SK-N-SH (cell line): Measurements from ENCODE around the gene C1orf232. TPM values are rescaled to one million over a fixed set of nuclear protein-coding genes. Genes with fewer than 3 reads are reported as not detected.

ENCODE experiments used
- CTCF ChIA-PET: fragments of 300-600, 350-600 bp; formaldehyde crosslinking; extraction: SDS; loops from one replicate; lab custom pipeline; 2021; lab: Yijun Ruan, JAX
- POLR2A ChIA-PET: fragments of 350-600 bp; sonication (Branson Sonifier 250); formaldehyde crosslinking; extraction: SDS; loops from one replicate; lab custom pipeline; 2020; ENCODE audit warnings: antibody characterized with exemption, inconsistent platforms; lab: Yijun Ruan, JAX
- DNase-seq: peaks from one replicate; pipeline ENCODE4 v3.0.0; 2012
- H2AFZ ChIP-seq: fragments of 200-600 bp; sonication (generic); 2 replicates; pipeline ENCODE4 v1.8.1; 2016; ENCODE audit warnings: antibody characterized with exemption, mild to moderate bottlenecking, low read depth
- H3F3A ChIP-seq: fragments of 200-600 bp; sonication (generic); replicated peaks from 2 replicates; pipeline ENCODE3; 2016; ENCODE audit warnings: antibody characterized with exemption, mild to moderate bottlenecking; ENCODE audit not compliant: insufficient read depth
- H3K27ac ChIP-seq, 2 experiments: fragments of 200-500 bp in 1 of 2; fragments of 200-600 bp in 1 of 2; sonication (Bioruptor generic) in 1 of 2; sonication (generic), shearing (Covaris generic) in 1 of 2; 2 replicates each; pipeline versions ENCODE4 v1.5.1 to v1.6.1; 2014 to 2016; ENCODE audit warnings: low read depth in 2 of 2, inconsistent platforms in 1 of 2, low read length in 1 of 2, mild to moderate bottlenecking in 1 of 2, mixed read lengths in 1 of 2
- H3K27me3 ChIP-seq: fragments of 200-600 bp; sonication (generic), shearing (Covaris generic); 2 replicates; pipeline ENCODE4 v1.6.1; 2016; ENCODE audit warnings: mixed run types; ENCODE audit not compliant: insufficient read depth
- H3K36me3 ChIP-seq, 2 experiments: fragments of 200-500 bp in 1 of 2; fragments of 200-600 bp in 1 of 2; sonication (Bioruptor generic) in 1 of 2; sonication (generic) in 1 of 2; replicated peaks in 1 of 2; 2 replicates each; pipeline versions ENCODE3 to v1.5.1; 2014 to 2016; ENCODE audit warnings: low read length in 1 of 2, mild to moderate bottlenecking in 1 of 2; ENCODE audit not compliant: insufficient read depth in 2 of 2, control insufficient read depth in 1 of 2
- H3K4me1 ChIP-seq, 2 experiments: fragments of 200-500 bp in 1 of 2; fragments of 200-600 bp in 1 of 2; sonication (Bioruptor generic) in 1 of 2; sonication (generic), shearing (Covaris generic) in 1 of 2; 2 replicates each; pipeline versions ENCODE4 v1.5.1 to v1.6.1; 2014 to 2016; ENCODE audit warnings: low read depth in 1 of 2, low read length in 1 of 2, mixed run types in 1 of 2; ENCODE audit not compliant: insufficient read depth in 2 of 2, control insufficient read depth in 1 of 2
- H3K4me2 ChIP-seq: fragments of 200-600 bp; sonication (generic), shearing (Covaris generic); 2 replicates; pipeline ENCODE4 v1.6.1; 2017; ENCODE audit warnings: mixed run types
- H3K4me3 ChIP-seq, 2 experiments: fragments of 200-500 bp in 1 of 2; fragments of 200-600 bp in 1 of 2; sonication (Bioruptor generic) in 1 of 2; sonication (generic), shearing (Covaris generic) in 1 of 2; 2 replicates each; pipeline versions ENCODE4 v1.5.1 to v1.8.1; 2014 to 2016; ENCODE audit warnings: low read depth in 2 of 2, inconsistent platforms in 1 of 2, low read length in 1 of 2, mild to moderate bottlenecking in 1 of 2, mixed read lengths in 1 of 2, moderate library complexity in 1 of 2
- H3K79me2 ChIP-seq: fragments of 200-600 bp; sonication (generic); 2 replicates; pipeline ENCODE4 v1.8.1; 2017; ENCODE audit warnings: mild to moderate bottlenecking; ENCODE audit not compliant: insufficient read depth
- H3K9ac ChIP-seq: fragments of 200-600 bp; sonication (generic); 2 replicates; pipeline ENCODE4 v1.6.1; 2017; ENCODE audit warnings: mixed run types
- H3K9me2 ChIP-seq: fragments of 200-600 bp; sonication (generic); 2 replicates; pipeline ENCODE4 v1.6.1; 2017; ENCODE audit warnings: mixed run types
- H3K9me3 ChIP-seq: fragments of 200-600 bp; sonication (generic); 2 replicates; pipeline ENCODE4 v1.6.1; 2017; ENCODE audit warnings: mixed run types, mild to moderate bottlenecking, moderate library complexity
- H4K20me1 ChIP-seq: fragments of 200-600 bp; sonication (generic); 2 replicates; pipeline ENCODE4 v1.6.1; 2017; ENCODE audit warnings: mild to moderate bottlenecking, mixed run types; ENCODE audit not compliant: insufficient read depth
- CHD2 ChIP-seq: fragments of 150-350 bp; IDR thresholded peaks from 2 replicates; pipeline ENCODE4 v1.6.1; 2018; ENCODE audit warnings: low read length; ENCODE audit not compliant: partially characterized antibody
- ELF1 ChIP-seq: IDR thresholded peaks from 2 replicates; pipeline ENCODE4 v1.4.0; 2012
- EP300 ChIP-seq, 2 experiments: IDR thresholded peaks; 2 replicates each; pipeline versions ENCODE4 v1.4.0 to v1.6.1; 2012; ENCODE audit warnings: borderline replicate concordance in 1 of 2, low read depth in 1 of 2, low read length in 1 of 2
- FOSL2 ChIP-seq: IDR thresholded peaks from 2 replicates; pipeline ENCODE4 v1.4.0; 2012; ENCODE audit warnings: low read depth, mild to moderate bottlenecking, moderate library complexity, borderline replicate concordance
- FOXJ3 ChIP-seq: sonication (generic); formaldehyde crosslinking; IDR thresholded peaks from 2 replicates; pipeline ENCODE4 v1.5.1; 2020; ENCODE audit warnings: mild to moderate bottlenecking, missing genetic modification reagents
- FOXM1 ChIP-seq: IDR thresholded peaks from 2 replicates; pipeline ENCODE4 v1.4.0; 2012; ENCODE audit warnings: low read depth, mild to moderate bottlenecking
- GATA2 ChIP-seq: sonication (generic); formaldehyde crosslinking; IDR thresholded peaks from 2 replicates; pipeline ENCODE4 v1.5.0; 2020; ENCODE audit warnings: mild to moderate bottlenecking, missing genetic modification reagents
- MXI1 ChIP-seq: IDR thresholded peaks from 2 replicates; pipeline ENCODE4 v1.6.1; 2012; ENCODE audit warnings: mild to moderate bottlenecking, low read depth, low read length, improper control_type of control experiment
- POLR2AphosphoS5 ChIP-seq: IDR thresholded peaks from 2 replicates; pipeline ENCODE4 v1.6.1; 2012; ENCODE audit warnings: low read depth, low read length
- RCOR1 ChIP-seq: fragments of 150-350 bp; IDR thresholded peaks from 2 replicates; pipeline ENCODE4 v1.6.1; 2017; ENCODE audit warnings: antibody characterized with exemption, low read length
- RXRA ChIP-seq: IDR thresholded peaks from 2 replicates; pipeline ENCODE4 v1.4.0; 2012; ENCODE audit warnings: low read depth, mild to moderate bottlenecking, borderline replicate concordance
- TCF12 ChIP-seq: IDR thresholded peaks from 2 replicates; pipeline ENCODE4 v1.4.0; 2012
- YY1 ChIP-seq: IDR thresholded peaks from 2 replicates; pipeline ENCODE4 v1.4.0; 2012; ENCODE audit warnings: low read depth, mild to moderate bottlenecking
- WGBS: methylation state at CpG from one replicate; pipeline ENCODE4 v1.1.6; 2017; ENCODE audit warnings: low lambda C conversion rate; 5-methylcytosine and 5-hydroxymethylcytosine counted together
- polyA plus RNA-seq, 3 experiments: library from polyadenylated mRNA; depleted of rRNA; stranded (reverse); fragments of >200 nt; gene quantifications; 2 replicates each; pipeline ENCODE4 v1.2.3, GENCODE V29; 2012
- TF ChIP-seq, protein P1 (sequence below): IDR thresholded peaks from 2 replicates; pipeline ENCODE4 v1.4.0; 2012; ENCODE audit warnings: low read depth, borderline replicate concordance
- TF ChIP-seq, protein P2 (sequence below): IDR thresholded peaks from 2 replicates; pipeline ENCODE4 v1.4.0; 2012; ENCODE audit warnings: low read depth, borderline replicate concordance
- TF ChIP-seq, protein P3 (sequence below): IDR thresholded peaks from 2 replicates; pipeline ENCODE4; 2012
- TF ChIP-seq, protein P4 (sequence below): IDR thresholded peaks from 2 replicates; pipeline ENCODE4 v1.4.0; 2012; ENCODE audit warnings: low read depth

The C1orf232 gene
- polyA plus RNA-seq, 1 of the 3 experiments (the other 2 are of a cell fraction) = not detected

DNA sequence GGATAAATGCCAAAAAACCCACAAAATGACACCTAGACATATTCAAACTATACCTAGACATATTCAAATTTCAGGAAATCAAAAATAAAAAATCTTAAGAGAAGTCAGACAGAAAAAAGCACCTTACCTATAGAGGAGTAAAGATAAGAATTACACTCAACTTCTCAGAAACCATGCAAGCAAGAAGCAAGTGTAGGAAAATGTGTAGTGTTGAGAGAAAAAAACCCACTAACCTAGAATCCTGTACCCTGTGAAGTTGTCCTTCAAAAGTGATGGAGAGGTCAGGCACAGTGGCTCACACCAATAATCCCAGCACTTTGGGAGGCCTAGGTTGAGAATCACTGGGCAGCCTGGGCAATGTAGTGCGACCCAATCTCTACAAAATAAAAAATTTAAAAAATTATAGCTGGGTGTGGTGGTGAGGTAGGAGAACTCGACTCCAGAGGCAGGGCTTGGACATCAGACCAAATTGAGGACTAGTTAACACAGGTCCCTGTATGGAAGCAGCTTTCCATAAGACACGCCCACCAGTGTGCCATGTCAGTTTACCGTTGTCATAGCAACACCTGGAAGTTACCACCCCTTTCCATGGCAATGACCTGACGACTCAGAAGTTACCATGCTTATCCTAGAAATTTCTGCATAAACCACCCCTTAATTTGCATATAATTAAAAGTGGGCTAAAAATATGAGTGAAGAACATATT is 36.5 kb downstream of the C1orf232 start:
- POLR2A ChIA-PET = no interaction called here
- Histone ChIP-seq H3K9me2 (no peaks in the 10 kb centered on the region), H3K4me1 (no peaks in the 10 kb centered on the region), H3K4me3 (no peak overlapping the region), H3K27me3 (no peaks in the 10 kb centered on the region), H3K27ac (no peak overlapping the region), H3K9ac (no peak overlapping the region), H3K79me2 (no peaks in the 10 kb centered on the region), H3K36me3 (no peaks in the 10 kb centered on the region), H2AFZ (no peak overlapping the region), H3K9me3 (no peaks in the 10 kb centered on the region), H3K4me2 (no peak overlapping the region), H3F3A (no peaks in the 10 kb centered on the region), H4K20me1 (no peaks in the 10 kb centered on the region)
- CTCF ChIA-PET = interaction anchor here (0.7 to 11.3 kb wide), 5 partner anchors 13 to 31 kb away, joined by 3 to 91 read pairs (median 3); no protein-coding TSS in a partner anchor
- no peak for DNase-seq
- WGBS = 52% methylated on average over 5 of the region's 5 CpGs
- TF ChIP-seq MXI1 = no peak
- TF ChIP-seq, protein P1, sequence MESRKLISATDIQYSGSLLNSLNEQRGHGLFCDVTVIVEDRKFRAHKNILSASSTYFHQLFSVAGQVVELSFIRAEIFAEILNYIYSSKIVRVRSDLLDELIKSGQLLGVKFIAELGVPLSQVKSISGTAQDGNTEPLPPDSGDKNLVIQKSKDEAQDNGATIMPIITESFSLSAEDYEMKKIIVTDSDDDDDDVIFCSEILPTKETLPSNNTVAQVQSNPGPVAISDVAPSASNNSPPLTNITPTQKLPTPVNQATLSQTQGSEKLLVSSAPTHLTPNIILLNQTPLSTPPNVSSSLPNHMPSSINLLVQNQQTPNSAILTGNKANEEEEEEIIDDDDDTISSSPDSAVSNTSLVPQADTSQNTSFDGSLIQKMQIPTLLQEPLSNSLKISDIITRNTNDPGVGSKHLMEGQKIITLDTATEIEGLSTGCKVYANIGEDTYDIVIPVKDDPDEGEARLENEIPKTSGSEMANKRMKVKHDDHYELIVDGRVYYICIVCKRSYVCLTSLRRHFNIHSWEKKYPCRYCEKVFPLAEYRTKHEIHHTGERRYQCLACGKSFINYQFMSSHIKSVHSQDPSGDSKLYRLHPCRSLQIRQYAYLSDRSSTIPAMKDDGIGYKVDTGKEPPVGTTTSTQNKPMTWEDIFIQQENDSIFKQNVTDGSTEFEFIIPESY = no peak
- TF ChIP-seq FOSL2 = no peak
- no peak for TF ChIP-seq ELF1
- no peak for TF ChIP-seq TCF12
- TF ChIP-seq FOXM1 = no peak
- no peak for TF ChIP-seq GATA2 (CRISPR knock-in tag)
- no peak for TF ChIP-seq YY1
- no peak for TF ChIP-seq RCOR1
- no peak for TF ChIP-seq CHD2
- TF ChIP-seq, protein P2, sequence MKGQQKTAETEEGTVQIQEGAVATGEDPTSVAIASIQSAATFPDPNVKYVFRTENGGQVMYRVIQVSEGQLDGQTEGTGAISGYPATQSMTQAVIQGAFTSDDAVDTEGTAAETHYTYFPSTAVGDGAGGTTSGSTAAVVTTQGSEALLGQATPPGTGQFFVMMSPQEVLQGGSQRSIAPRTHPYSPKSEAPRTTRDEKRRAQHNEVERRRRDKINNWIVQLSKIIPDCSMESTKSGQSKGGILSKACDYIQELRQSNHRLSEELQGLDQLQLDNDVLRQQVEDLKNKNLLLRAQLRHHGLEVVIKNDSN = no peak

DNA sequence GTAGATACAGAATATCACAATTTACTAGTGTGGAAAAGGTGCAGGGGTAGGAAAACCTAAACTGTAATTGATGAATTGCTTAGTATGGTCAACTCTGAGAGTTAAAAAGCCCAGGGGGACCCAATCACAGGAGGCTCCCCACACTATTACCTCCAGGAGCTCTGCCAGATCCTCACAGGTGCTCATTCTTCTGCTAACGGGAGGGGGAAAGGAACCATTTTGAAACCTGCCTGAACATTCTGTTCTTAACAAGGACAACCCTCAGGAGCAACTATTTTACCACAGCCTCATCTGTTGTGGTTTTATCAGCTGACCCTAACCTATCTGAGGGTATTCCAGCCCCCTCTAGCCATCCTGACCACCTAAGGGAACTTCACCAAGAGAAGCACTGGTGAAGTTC is 38.1 kb downstream of the C1orf232 start:
- no peaks in the 10 kb centered on the region for H3F3A ChIP-seq
- H3K79me2 ChIP-seq = no peaks in the 10 kb centered on the region
- no peaks in the 10 kb centered on the region for H3K27me3 ChIP-seq
- 0 out of 4 replicates have a peak, but pooled peaks cover 0 to 4% of the 10 kb centered on the region in 2 experiments for H3K4me1 ChIP-seq
- no peak for DNase-seq
- no peak overlapping the region for H3K4me3 ChIP-seq
- H3K4me2 ChIP-seq = no peak overlapping the region
- H2AFZ ChIP-seq = no peak overlapping the region
- no peak overlapping the region for H3K27ac ChIP-seq
- H3K9me2 ChIP-seq = no peaks in the 10 kb centered on the region
- WGBS = 78% methylated on average over 1 of the region's 1 CpG
- ChIA-PET POLR2A (no interaction called here), CTCF (interaction anchor here (0.8 to 11.3 kb wide), 3 partner anchors 8 to 31 kb away, joined by 4 to 91 read pairs (median 5); no protein-coding TSS in a partner anchor)
- H3K9ac ChIP-seq = no peak overlapping the region
- no peaks in the 10 kb centered on the region for H4K20me1 ChIP-seq
- H3K36me3 ChIP-seq = no peaks in the 10 kb centered on the region
- H3K9me3 ChIP-seq = no peaks in the 10 kb centered on the region
- TF ChIP-seq ELF1 = no peak
- TF ChIP-seq, protein P1 = no peak
- TF ChIP-seq RXRA = no peak
- no peak for TF ChIP-seq FOXJ3 (CRISPR knock-in tag)
- TF ChIP-seq POLR2AphosphoS5 = no peak
- TF ChIP-seq, protein P3, sequence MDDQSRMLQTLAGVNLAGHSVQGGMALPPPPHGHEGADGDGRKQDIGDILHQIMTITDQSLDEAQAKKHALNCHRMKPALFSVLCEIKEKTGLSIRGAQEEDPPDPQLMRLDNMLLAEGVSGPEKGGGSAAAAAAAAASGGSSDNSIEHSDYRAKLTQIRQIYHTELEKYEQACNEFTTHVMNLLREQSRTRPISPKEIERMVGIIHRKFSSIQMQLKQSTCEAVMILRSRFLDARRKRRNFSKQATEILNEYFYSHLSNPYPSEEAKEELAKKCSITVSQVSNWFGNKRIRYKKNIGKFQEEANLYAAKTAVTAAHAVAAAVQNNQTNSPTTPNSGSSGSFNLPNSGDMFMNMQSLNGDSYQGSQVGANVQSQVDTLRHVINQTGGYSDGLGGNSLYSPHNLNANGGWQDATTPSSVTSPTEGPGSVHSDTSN = no peak
- no peak for TF ChIP-seq FOXM1
- TF ChIP-seq, protein P4, sequence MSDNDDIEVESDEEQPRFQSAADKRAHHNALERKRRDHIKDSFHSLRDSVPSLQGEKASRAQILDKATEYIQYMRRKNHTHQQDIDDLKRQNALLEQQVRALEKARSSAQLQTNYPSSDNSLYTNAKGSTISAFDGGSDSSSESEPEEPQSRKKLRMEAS = no peak
- no peak for TF ChIP-seq EP300 (IDR thresholded peaks at IDR 0.05; ENCODE audit: borderline replicate concordance in 1 of 2, low read depth in 1 of 2, low read length in 1 of 2)
